Skeletal muscle satellite cell (primary cell): ENCODE results near the gene PPT2.
"Not testable (repeated sequence)": the region's sequence is repeated elsewhere in the genome, so short reads cannot be mapped to it uniquely, and the experiment has no call there.

ENCODE experiments used
- H3K27me3 ChIP-seq: 2 replicates; pipeline ENCODE4 v1.7.0; 2013; ENCODE audit warnings: low read length; ENCODE audit not compliant: control insufficient read depth, insufficient read depth
- H3K36me3 ChIP-seq: 2 replicates; pipeline ENCODE4 v1.7.0; 2013; ENCODE audit warnings: mild to moderate bottlenecking, control low read depth, low read length; ENCODE audit not compliant: insufficient read depth
- H3K4me1 ChIP-seq: 2 replicates; pipeline ENCODE4 v1.7.0; 2013; ENCODE audit warnings: low read length; ENCODE audit not compliant: control insufficient read depth, insufficient read depth
- H3K4me2 ChIP-seq: 2 replicates; pipeline ENCODE4 v1.7.0; 2013; ENCODE audit warnings: mild to moderate bottlenecking, low read length
- H3K4me3 ChIP-seq: 2 replicates; pipeline ENCODE4 v1.7.0; 2013; ENCODE audit warnings: low read length
- H3K9ac ChIP-seq: 2 replicates; pipeline ENCODE4 v1.7.0; 2013; ENCODE audit warnings: mild to moderate bottlenecking, low read depth, low read length, moderate library complexity
- H3K9me3 ChIP-seq: replicated peaks from 2 replicates; pipeline ENCODE4 v1.7.0; 2013; ENCODE audit warnings: mild to moderate bottlenecking, control low read depth, low read length

The PPT2 gene

DNA sequence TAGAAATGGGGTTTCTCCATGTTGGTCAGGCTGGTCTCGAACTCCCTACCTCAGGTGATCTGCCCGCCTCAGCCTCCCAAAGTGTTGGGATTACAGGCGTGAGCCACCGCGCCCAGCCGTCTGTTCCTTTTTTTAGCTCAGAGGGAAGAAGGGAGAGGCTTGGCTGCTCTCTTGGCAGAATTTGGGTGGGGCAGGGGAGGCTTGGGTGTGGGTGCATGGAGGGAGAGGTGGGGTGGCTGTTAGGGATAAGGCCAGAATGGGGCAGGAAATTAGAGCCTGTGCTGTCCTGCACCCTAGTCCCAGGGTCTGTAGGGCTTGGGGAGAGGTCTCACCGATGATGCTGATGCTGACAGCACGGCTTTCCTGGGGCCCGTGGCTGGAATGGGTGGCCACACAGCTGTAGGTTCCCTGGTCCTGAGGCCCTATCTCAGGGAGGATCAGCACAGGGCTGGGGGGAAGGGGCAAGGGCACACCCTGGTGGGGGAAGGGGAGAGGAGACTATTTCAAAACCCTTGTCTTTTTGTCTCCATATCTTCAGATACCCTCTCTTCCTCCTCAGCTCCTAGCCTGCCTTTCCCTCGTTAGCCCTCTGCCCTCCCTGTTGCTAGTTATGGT is 28.1 kb downstream of the PPT2 start:
- Histone ChIP-seq H3K36me3 (peaks cover 30% of the 10 kb centered on the region), H3K4me2 (no peak overlapping the region), H3K9me3 (no peaks in the 10 kb centered on the region), H3K4me1 (peaks cover 17% of the 10 kb centered on the region), H3K4me3 (no peak overlapping the region), H3K27me3 (no peaks in the 10 kb centered on the region), H3K9ac (no peak overlapping the region)

GRCh38 chr6:32182555-32182981 is 28.6 kb downstream of the PPT2 start:
- Histone ChIP-seq H3K27me3 (no peaks in the 10 kb centered on the region), H3K9me3 (no peaks in the 10 kb centered on the region), H3K9ac (no peak overlapping the region), H3K4me2 (no peak overlapping the region), H3K36me3 (peaks cover 36% of the 10 kb centered on the region), H3K4me3 (no peak overlapping the region), H3K4me1 (peaks cover 15% of the 10 kb centered on the region)

DNA sequence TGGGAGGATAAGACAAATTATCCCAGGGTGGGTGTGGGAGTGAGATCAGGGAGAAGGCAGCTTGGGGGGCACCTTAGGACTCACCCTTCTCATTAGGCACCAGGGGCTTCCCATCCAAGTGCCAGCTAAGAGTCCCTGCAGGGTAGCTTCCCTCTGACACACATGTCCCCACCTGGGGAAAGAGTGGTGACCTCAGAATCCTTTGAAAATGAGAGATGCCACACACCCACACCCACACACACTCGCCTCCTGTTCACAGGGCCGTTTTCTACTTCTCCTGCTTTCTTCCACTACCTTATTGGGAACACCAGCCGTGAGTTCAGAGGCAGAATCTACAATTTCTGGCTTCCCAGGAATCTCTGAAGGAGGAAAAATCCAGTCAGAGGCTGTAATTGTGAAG is 29.1 kb downstream of the PPT2 start:
- H3K27me3 ChIP-seq: no peaks in the 10 kb centered on the region
- H3K4me1 ChIP-seq: peaks cover 20% of the 10 kb centered on the region

DNA sequence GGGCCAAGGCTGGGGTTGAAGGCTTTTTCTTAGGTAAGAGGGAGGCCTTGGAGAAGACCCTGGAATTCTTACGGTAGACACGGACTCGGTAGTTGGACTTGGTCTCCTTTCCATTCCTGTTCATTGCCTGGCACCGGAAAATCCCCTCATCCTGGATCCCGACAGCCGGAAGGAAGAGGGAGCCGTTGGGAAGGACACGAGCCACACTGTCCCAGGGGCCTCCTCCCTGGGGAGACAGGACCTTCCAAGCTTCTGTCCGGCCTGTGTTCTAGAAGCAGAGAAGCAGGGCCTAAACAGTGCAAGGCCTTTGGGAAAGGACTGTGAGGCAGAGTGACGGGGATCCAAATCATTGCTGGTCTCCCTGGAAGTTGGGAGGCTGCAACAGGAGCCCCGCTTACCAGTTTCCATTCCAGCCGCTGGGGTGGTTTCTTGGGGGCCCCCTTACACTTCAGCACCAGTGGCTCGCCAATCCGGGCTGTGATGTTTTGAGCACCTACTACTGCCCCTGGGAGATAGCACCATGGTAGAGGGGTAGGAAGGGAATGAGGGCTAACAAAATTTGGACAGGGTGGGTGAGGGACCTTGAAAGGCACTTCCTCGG is 29.6 kb downstream of the PPT2 start:
- Histone ChIP-seq H3K4me3 (no peak overlapping the region), H3K27me3 (no peaks in the 10 kb centered on the region), H3K4me1 (peaks cover 24% of the 10 kb centered on the region), H3K9ac (no peak overlapping the region), H3K4me2 (no peak overlapping the region), H3K36me3 (peaks cover 41% of the 10 kb centered on the region), H3K9me3 (no peaks in the 10 kb centered on the region)

More for the DNA sequence above, 29.1 kb downstream of the PPT2 start:
- Histone ChIP-seq H3K9me3 (no peaks in the 10 kb centered on the region), H3K9ac (no peak overlapping the region), H3K36me3 (peaks cover 40% of the 10 kb centered on the region), H3K4me2 (no peak overlapping the region), H3K4me3 (no peak overlapping the region)

- Histone ChIP-seq H3K9ac (no peak within 1 kb of the TSS), H3K36me3 (peaks cover 41% of the 10 kb centered on the region), H3K4me2 (no peak within 1 kb of the TSS), H3K4me1 (peaks cover 25% of the 10 kb centered on the region), H3K9me3 (no peaks in the 10 kb centered on the region), H3K27me3 (no peaks in the 10 kb centered on the region), H3K4me3 (no peak within 1 kb of the TSS)
These were observed 30.2 kb downstream of the PPT2 start, which contains the start of gene AGER for GRCh38 chr6:32184084-32184640. AGER (minus strand) TSS chr6:32184253; CDS start chr6:32184222, 31 bp downstream.

- Histone ChIP-seq H3K9ac (peak overlapping the region; percentile 47), H3K36me3 (peaks cover 41% of the 10 kb centered on the region), H3K4me2 (peak overlapping the region; percentile 39), H3K4me1 (peaks cover 27% of the 10 kb centered on the region)
- not testable (repeated sequence) for H3K9me3 ChIP-seq, H3K27me3 ChIP-seq, H3K4me3 ChIP-seq
These were observed 31.8 kb downstream of the PPT2 start for GRCh38 chr6:32185681-32186131.

- H3K4me3 ChIP-seq, H3K9me3 ChIP-seq, H3K9ac ChIP-seq, H3K27me3 ChIP-seq: not testable (repeated sequence)
- peak overlapping the region; percentile 39 for H3K4me2 ChIP-seq
- H3K36me3 ChIP-seq: peaks cover 41% of the 10 kb centered on the region
- H3K4me1 ChIP-seq: peaks cover 31% of the 10 kb centered on the region
These were observed 32.4 kb downstream of the PPT2 start for GRCh38 chr6:32186151-32186840.

GRCh38 chr6:32187009-32187709 is 33.2 kb downstream of the PPT2 start:
- H3K27me3 ChIP-seq: no peaks in the 10 kb centered on the region
- H3K36me3 ChIP-seq: peaks cover 41% of the 10 kb centered on the region
- peak overlapping the region; percentile 96 for H3K4me2 ChIP-seq
- no peaks in the 10 kb centered on the region for H3K9me3 ChIP-seq
- peaks cover 31% of the 10 kb centered on the region for H3K4me1 ChIP-seq
- H3K9ac ChIP-seq: no peak overlapping the region
- H3K4me3 ChIP-seq: no peak overlapping the region

DNA sequence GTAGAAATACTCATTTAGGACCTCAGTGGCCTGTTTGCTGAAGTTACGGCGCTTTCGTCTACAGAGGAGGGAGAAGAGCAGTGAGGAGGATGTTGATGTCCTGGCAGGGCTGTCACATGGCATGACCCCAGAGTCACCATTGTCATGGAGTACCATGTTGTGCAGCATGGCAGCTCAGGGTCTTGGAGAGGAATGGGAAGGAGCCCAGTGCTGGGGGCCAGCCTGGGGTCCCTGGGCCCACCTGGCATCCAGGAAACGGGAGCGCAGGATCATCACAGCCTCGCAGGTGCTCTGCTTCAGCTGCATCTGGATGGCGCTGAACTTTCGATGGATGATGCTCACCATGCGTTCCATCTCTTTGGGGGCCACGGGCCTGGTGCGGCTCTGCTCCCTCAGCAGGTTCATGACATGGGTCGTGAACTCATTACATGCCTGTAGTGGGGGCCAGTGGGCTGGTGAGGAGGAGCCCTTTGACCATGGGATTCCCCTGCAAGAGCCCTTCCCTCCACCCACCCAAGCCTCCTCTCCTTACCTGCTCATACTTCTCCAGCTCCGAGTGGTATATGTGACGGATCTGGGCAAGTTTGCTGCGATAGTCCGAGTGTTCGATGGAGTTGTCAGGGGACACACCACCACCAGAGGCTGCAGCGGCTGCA is 33.9 kb downstream of the PPT2 start:
- H3K4me3 ChIP-seq: peak overlapping the region; percentile 68
- peaks cover 35% of the 10 kb centered on the region for H3K4me1 ChIP-seq
- H3K4me2 ChIP-seq: peak overlapping the region; percentile 96
- peaks cover 36% of the 10 kb centered on the region for H3K36me3 ChIP-seq
- H3K9me3 ChIP-seq, H3K27me3 ChIP-seq: not testable (repeated sequence)
- peak overlapping the region; percentile 93 for H3K9ac ChIP-seq

- Histone ChIP-seq H3K4me1 (peaks cover 37% of the 10 kb centered on the region), H3K4me2 (peak overlapping the region; percentile 96), H3K36me3 (peaks cover 29% of the 10 kb centered on the region)
These were observed 34.6 kb downstream of the PPT2 start for GRCh38 chr6:32188381-32189068.

More at GRCh38 chr6:32188381-32189068, 34.6 kb downstream of the PPT2 start:
- Histone ChIP-seq H3K9ac (peak overlapping the region; percentile 93), H3K27me3 (no peaks in the 10 kb centered on the region), H3K4me3 (peak overlapping the region; percentile 68), H3K9me3 (no peaks in the 10 kb centered on the region)
